CD4-positive, alpha-beta T cell treated with Interleukin-17A for 4 hours (primary cell): ENCODE data around the gene MR1.

Source experiments
- DNase-seq: peaks from one replicate; pipeline ENCODE4 v3.0.0-alpha.2; 2020; ENCODE audit warnings: mixed read lengths

MR1 gene

DNA sequence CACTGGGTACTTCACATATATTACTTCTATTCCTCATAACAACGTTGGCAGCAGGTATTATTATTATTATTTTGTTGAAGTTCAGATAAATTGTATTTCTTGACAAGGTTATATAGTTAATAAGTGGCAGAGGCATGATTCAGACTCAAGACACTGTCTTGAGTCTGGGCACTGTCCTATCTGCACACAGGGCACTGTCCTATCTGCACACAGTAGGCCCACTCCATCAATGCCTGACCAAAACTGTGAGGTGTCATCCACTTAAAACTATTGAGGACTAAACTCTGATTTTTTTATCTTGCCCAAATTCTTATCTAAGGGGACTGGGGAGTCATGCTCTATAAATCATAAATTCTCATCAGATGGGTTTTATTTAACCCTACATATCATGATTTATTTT, 30.9 kb downstream of the MR1 start:
- no peak for DNase-seq

DNA sequence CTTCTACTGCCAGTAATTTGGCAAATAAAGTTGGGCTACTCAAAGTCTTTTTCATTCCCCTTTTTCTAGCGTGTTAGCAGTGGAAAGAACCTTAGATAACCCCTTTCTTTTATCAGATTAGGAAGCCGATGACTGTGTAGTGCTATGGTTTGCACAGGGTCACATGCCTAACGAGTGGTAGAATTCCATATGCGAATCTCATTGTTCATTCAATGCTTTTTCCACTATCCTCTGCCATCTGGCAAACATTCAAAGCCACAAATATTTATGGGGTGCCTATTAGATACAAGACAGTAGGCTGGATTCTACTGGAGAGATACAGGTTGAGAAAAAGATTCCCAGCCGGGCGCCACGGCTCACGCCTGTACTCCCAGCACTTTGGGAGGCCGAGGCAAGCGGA, 39.9 kb downstream of the MR1 start:
- no peak for DNase-seq

DNA sequence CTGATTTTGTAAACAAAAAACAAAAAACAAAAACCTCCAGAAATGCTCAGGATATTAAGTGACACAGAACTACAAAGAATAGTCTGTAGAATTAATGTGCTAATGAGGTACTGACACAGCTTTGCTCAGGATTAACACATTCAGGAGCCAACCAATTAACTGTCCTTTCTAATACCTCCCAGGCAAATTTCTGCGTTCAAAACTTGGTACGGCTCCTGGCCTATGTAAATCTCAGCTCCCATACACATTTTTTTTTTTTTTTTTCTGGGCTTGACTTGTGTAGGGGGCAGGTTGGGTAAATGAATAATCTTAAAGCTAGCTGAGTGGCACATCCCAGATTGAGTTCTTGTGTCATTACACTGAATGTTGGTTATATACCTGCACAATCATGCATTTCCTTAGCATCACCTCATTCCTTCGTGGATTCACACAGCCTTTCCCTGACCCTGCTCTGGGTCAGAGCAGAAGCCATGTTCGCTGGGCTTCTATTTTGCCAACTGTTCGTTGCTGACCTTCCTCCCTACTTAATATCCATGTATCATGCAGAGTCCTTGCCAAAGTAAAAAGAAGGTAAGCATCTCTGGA, 42.1 kb downstream of the MR1 start:
- DNase-seq = no peak

DNA sequence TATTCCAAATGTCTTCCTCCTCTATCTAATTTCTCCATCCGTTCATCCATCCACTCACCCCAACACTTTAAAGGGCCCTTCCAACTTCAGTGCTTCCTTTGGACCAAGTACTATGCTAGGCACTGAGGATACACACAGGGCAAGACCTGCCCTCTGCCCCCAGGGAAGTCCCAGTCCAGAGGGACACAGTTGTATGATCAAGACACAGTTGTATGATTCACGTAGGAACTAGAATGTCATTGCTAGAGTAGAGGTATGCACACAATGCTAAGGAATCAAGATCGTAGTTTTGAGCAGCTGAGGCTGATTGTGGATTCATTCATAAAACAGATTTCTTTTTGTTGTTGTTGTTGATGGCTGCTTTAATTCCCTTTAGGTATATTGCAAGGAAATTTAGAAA, 43.1 kb downstream of the MR1 start:
- no peak for DNase-seq

DNA sequence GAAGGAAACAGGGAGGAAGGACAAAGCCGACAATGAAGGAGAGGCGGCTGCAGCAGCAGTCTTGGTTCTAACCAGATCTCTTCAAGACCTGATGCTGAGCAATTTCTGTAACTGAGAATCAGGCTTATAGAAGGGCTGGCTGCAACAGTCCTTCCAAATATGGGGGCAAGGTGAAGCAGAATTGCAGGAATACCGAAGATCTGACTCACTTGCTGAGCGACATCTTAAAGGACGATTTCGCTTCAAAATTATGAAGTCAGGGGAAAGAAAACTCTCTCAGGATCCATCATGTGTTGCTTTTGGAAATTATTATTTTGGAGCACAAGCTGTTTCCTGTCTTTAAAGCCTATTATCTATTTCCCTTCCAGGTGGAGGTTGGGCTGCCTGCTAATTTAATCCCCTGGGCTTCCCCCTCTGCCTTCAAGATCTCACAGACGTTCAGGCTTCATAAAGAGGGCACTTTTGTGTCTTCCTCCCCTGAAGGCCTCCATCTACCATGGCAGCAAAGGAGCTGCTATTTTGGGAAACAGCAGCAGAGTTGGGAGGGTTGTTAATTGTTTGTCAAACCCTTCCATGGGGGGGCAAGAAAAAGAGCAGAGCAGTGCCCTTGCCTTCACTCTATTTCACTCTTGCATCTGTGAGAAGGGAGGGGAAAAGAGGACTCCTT, 43.9 kb downstream of the MR1 start:
- DNase-seq = no peak

DNA sequence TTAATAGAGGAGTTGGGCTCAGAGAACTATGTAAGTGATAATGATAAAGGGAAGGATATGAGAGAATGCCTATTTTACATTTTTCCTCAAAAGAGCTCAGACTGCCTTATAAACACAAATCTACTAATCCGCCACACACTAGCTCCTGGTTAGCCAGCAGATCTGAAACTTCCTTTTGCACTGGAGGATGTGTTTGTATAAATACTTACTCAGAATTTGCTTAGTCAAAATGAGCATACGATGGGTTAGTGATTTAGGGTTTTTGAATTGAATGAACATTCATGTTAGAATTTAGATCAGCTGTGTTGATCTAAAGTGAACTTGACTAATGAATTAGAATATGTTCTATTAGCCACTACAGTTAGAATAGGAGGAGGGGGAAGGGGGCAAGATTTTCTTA, 45.6 kb downstream of the MR1 start:
- DNase-seq = no peak

DNA sequence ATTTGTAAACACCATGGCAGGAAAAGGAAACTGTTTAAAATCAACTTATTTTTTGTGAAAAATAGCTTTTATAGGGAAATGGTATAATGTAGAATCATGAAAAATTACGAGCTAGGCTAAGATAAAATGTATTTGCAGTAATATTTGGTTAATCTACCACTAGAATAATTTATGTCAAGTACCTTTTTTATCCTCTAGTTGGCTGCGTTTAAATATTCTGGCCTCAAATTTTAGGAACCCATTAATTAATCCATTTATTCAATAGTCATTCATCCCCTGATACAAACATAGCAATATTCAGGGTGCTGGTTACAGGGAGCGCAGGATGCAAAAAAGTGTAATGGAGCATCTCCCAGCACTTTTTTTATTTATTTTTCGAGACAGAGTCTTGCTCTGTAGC, 46.1 kb downstream of the MR1 start:
- no peak for DNase-seq

DNA sequence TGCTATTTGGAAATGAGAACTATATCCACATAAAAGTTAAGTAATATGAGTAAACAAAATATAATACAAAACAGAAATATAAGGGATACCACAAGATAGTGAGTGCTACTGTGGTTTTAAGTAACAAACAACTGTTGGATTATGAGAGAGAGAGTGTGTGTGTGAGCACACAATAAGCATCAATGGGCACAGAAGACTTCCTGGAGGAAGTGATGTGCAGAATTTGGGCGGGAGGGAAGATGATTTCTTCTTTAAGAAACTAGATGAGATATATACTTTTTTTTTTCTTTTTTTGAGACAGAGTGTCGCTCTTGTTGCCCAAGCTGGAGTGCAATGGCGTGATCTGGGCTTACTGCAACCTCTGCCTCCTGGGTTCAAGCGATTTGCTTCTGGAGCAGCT, 46.8 kb downstream of the MR1 start:
- no peak for DNase-seq

DNA sequence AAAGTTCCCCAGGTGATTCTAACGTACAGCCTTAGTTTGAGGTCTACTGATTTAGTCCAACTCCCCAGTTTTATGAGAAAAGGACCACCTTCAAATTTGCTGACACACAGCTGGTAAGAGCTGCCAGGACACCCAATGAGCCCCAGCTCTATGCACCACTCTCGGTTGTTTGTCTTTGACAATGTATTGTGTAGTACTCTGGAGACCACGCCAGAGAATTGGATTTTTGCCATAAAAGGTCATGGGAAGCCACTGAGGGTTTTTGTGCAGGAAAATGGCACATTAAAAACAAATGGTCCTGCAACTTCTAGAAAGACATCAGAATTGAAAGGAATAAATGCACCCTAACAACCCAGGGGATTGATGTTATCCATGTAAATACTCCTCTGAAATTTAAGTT, 47.6 kb downstream of the MR1 start:
- DNase-seq = no peak

DNA sequence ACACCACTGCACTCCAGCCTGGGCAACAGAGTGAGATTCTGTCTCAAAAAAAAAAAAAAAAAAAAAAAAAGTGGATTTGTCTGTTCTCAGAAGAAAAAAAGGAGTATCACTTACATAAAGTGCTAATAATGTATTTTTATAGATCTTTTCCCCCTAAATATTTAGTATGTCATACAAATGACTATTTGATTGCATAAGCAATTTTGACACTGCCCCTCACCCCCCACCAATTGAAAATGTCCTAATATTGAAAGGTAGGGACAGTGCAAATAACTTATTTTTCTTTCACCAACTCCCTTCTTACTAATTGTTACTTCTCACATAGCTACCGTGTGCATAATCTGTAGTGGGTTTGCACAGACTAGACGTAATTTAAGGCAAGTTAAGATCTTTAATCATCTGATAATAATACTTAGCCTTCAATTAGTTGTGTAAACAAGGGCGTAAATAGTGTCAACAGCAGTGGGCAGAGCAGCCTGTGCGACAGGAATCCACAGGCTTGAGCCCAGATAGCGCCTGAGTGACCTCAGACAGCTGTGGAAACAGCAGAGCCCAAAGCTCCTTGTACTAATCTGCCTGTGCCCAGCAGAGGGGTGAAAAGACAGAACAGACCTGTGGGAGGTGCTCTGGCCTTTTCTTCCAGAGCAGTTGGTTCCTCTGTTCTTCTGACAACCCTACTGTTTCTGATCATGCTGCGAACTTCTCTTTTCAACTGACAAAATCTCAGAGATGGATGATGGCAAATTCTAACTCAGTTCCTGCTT, 50.2 kb downstream of the MR1 start:
- peak; percentile 74 for DNase-seq

DNA sequence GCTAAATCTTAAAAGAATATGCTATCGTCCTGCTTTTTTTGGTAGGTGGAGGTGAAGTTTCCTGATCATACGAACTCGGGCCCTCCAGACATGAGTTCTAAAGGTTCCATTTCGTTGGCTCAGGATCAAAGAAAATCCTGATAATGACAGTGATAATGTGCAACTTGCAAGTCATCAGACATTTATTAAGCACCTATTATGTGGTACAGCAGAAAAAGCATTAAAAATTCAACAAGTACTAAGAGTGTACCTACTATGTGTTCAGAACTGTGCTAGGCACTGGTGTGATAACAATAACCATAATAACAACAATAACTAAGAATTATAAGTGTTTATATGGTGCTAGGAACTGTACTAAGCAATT, 50.8 kb downstream of the MR1 start:
- DNase-seq = no peak

DNA sequence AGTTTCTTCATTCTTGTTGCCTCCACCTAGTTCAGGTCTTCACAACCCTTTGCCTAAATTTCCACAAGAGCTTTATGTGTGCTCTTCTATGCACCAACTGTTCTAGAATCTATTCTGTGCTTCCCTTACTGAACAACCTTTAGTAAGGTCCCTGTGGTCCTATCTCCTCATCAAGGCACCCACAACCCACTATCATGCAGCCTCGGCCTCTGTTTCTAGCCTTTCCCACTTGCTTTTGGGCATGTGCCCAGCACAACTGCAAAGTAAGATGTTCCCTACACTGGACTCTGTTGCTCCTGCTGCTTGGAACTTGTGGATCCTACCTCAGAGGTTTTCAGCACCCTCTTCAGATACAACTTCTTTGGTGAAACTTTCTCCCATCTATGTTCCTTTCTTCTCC, 52.3 kb downstream of the MR1 start:
- DNase-seq = no peak

DNA sequence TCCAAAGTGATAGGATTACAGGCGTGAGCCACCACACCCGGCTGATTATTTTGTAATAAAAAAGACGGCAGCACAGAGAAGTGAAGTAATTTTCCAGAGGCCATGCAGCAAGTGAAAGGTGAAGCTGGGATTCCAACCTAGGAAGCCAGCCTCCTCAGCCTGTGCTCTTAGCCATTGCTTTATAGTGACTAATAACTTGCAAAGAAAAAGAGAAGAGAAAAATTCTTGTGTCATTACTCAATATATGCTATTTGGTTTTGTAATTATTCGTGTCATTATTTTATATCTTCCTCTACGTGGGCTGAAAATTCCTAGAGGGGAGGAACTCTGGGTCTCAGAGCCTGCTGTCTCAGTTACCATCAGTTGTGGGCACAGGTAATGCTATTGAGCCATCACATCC, 53.1 kb downstream of the MR1 start:
- DNase-seq = no peak

DNA sequence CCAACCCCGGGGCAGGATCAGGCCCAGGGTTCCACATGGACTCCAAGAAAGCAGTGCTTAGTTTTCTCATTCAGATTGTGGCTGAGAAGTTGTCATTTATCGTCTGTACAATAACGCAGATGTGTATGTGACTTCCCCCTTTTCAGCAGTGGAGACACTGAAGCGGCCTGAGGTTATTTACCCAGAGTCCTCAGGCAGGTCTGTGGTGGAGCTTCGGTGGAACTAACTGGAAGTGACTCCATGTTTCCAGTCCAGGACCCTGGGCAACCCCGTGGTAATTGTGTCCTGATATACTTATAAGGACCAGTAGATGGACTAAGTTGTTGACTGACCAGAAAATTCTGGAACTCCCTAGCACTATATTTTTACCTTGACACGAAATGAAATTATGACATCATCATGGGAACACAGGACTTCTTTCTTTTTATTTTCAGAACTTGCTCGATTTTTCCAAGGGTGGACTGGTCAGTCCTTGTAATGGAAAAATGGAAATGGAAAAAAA, 53.7 kb downstream of the MR1 start:
- DNase-seq = no peak

DNA sequence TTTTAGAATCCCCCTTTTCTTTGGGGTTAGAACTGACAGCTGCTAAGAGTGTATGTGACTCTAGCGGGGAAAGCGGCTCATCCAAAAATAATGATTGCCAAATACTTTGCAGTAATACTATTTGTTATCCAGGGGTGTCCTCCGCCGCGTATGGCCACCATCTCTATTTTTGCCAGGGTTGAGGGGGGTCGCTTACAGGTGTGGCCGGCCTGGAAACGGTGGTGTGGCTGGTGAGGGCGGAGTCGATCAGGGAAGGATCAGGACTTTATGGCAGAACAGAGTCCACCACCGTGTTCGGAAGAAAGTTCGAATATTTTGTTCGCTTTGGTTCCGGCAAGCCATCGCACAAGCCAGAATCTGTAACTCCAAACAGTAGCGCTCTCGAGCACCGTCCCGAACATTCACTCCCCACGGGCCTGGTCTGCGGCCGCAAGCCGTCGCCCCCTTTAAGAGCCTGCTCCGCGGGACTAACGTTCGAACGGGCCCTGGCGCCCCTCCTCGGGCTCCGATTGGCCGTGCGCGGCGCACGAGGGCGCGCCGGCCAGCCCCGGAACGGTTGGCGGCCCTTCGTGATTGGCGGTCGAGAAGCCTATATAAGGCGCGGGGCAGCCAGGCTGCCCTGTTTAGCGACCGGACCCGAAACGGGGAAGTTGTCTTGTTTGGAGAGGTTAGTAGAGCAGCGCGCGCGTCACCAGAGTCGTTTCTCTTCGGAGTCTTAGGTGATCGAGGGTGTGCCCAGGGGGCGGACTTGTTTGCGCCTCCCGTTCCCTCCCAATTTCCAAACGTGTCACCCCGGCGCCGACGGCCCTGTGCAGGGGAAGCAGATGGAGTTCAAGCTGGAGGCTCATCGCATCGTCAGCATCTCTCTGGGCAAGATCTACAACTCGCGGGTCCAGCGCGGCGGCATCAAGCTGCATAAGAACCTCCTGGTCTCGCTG, 54.6 kb downstream of the MR1 start, which contains the start of gene IER5:
IER5 (plus strand) TSS at position 622 of the 938 bp plus-strand sequence; CDS start at position 825, 203 bp downstream.
- peak; percentile 97 for DNase-seq

DNA sequence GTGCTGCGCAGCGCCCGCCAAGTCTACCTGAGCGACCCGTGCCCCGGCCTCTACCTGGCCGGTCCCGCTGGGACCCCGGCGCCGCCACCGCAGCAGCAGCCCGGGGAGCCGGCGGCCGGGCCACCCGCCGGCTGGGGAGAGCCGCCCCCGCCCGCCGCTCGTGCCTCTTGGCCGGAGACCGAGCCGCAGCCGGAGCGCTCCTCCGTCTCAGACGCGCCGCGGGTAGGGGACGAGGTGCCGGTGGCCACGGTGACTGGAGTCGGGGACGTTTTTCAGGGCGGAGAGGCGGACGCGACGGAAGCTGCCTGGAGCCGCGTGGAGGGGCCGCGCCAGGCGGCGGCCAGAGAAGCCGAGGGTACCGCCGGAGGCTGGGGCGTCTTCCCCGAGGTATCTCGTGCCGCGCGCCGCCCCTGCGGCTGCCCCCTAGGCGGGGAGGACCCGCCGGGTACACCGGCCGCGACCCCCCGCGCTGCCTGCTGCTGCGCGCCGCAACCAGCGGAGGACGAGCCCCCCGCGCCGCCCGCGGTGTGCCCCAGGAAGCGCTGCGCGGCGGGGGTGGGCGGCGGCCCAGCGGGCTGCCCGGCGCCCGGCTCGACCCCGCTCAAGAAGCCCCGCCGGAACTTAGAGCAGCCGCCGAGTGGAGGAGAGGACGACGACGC, 55.4 kb downstream of the MR1 start:
- DNase-seq = peak; percentile 52

DNA sequence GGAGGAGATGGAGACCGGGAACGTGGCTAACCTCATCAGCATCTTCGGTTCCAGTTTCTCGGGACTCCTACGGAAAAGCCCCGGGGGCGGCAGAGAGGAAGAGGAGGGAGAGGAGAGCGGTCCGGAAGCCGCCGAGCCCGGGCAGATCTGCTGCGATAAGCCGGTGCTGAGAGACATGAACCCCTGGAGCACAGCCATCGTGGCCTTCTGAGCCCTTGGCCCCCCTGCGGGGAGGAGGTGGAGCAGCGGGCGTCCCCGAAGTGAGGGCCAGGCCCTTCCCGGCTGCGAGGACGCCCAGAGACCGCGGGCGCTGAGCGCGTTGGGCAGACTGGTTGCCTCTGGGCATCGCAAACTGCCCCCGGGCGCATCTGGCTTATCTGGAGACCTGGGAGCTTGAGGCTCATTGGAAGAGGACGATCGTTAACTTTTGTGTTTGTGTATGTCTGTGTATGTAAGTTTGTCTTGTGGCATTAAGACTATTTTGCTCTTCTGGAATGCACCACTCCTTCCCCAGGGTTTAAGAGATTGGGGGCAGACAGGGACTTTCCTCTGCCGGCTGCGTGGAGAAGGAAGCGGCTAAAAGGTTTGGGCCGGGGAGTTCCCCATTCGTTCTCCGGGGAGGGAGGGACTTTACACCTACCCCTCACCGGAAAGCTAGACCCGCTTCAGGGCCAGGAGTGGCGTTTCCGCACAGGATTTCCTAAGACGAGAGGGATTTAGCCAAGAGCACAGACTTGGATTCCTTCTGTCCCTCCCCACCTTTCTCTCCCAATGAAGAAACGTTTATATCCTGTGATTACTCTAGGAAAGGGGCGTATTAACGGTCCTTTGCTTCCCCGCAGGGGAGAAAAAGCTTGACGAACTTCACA, 56.1 kb downstream of the MR1 start:
- DNase-seq = peak; percentile 72

DNA sequence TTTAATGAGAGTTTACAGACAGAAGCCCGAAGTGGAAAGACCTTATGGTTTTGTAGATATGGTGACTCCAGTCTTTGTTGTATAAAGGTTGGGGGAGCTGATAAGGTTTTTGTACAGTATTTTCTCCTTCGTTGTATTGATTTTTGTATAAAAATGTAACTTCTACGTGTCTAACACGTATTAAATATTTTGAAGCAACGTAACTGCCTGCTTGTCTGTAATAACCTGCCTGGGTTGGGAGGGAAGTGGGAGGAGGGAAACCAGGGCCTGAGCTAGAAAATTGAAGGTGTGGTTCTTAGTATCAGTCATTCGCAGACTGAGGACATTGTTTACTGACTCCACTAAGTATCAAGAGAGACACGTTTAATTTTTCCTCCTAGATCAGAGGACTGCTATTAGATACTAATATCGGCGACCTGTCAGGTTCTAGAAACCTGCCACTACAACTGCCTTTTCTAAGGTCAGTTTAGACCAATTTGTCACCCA, 56.9 kb downstream of the MR1 start:
- peak; percentile 50 for DNase-seq

DNA sequence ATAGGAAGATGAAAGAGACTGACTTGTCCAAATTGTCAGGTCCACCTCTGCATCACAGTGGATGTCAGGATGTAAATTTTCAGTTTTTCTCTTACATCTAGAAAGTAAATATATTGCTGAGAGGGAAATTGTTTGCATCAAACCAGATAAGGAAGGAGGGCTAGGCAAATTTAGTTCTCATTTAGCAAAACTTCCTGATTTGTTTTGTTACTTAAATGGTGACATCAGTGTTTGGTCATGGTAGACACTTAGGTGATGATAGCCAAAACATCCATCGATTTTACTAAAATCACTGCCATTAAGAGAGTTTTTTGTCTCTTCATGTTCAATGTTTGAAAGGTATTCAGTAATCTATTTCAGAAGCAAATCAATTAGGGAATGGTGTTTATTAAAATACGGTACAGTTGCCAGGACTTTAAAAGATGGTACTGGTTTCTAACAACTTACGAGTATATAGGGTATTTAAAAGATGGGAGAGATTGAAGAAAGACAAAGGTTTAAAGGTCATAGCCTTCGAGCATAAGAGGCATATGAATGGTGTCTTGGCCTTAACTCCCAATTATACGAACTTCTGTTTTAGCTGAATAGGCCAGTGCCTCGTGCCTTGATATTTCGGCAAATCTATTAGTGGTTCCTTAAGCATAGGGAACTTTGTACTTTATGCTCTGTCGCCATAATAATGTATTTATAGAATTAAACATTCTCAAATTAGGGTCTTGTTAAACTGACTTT, 57.7 kb downstream of the MR1 start:
- no peak for DNase-seq

DNA sequence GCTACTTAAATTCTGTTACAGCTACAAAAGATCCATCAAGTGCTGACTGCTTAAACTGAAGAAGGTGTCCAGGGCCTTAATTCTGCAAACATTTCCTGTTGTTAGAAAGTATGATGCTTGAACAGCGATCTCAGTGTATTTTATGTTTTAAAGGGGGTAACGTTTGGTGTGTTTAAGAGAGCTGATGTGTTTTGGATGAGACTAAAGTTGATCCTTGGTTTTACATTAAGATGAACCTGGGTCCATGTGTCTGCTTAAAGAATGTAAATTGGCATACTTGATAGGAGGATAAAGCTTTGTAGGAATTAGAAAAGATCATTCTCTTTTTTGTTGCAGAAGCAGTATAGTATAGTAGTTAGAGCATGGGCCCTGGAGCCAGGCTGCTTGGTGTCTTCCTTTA, 58.3 kb downstream of the MR1 start:
- no peak for DNase-seq
